ENCODE data around the gene PLA2G5. TPM values are rescaled to one million over a fixed set of nuclear protein-coding genes. Genes with fewer than 3 reads are reported as not detected.

The PLA2G5 gene
- total RNA-seq, 3 donors from 2014 or later (not counting 1 experiment from before 2014, with no cell fraction given) = not detected

- no peak for DNase-seq
- no peak overlapping the region for H3K4me3 Mint-ChIP-seq
- peaks cover 6% of the 10 kb centered on the region for H3K27me3 ChIP-seq (ENCODE audit: control insufficient read depth, insufficient read depth, low read length)
- peaks cover 27% of the 10 kb centered on the region for H3K36me3 Mint-ChIP-seq
- H3K36me3 ChIP-seq (ENCODE audit: control insufficient read depth, insufficient read depth, low read length) = no peaks in the 10 kb centered on the region
- H3K4me3 ChIP-seq (ENCODE audit: low read length) = no peak overlapping the region
- peaks cover 27 to 38% of the 10 kb centered on the region in 2 donors for H3K27me3 Mint-ChIP-seq (ENCODE audit: low read depth in 2 of 2)
- peaks cover 11 to 14% of the 10 kb centered on the region in 2 donors for H3K9me3 Mint-ChIP-seq
- TF ChIP-seq CTCF (IDR thresholded peaks at IDR 0.05) = no peak
- H3K27ac Mint-ChIP-seq = no peak overlapping the region
- H3K4me1 ChIP-seq (ENCODE audit: control insufficient read depth, insufficient read depth, low read length) = peaks cover 4% of the 10 kb centered on the region
- H3K4me1 Mint-ChIP-seq = peaks cover 5 to 6% of the 10 kb centered on the region in 2 donors
- ATAC-seq = no peak
- H3K9me3 ChIP-seq (ENCODE audit: control insufficient read depth, insufficient read depth, low read length) = peaks cover 10% of the 10 kb centered on the region
- WGBS (ENCODE audit: insufficient coverage) = 100% methylated on average over 1 of the region's 1 CpG
- intact Hi-C loops (cut with micrococcal nuclease) = no loop called here
- no peak overlapping the region for H3K27ac ChIP-seq (ENCODE audit: low read length)
Observed at GRCh38 chr1:20032425-20032824, 37.6 kb upstream of the PLA2G5 start.

- Histone ChIP-seq H3K9me3 (ENCODE audit: control insufficient read depth, insufficient read depth, low read length) (peaks cover 10% of the 10 kb centered on the region), H3K27ac (ENCODE audit: low read length) (no peak overlapping the region), H3K4me1 (ENCODE audit: control insufficient read depth, insufficient read depth, low read length) (peaks cover 14% of the 10 kb centered on the region), H3K36me3 (ENCODE audit: control insufficient read depth, insufficient read depth, low read length) (no peaks in the 10 kb centered on the region), H3K4me3 (ENCODE audit: low read length) (no peak overlapping the region), H3K27me3 (ENCODE audit: control insufficient read depth, insufficient read depth, low read length) (peaks cover 2% of the 10 kb centered on the region)
- intact Hi-C loops (cut with micrococcal nuclease) = no loop called here
- Mint-ChIP-seq H3K4me3 (no peak overlapping the region), H3K36me3 (peaks cover 27% of the 10 kb centered on the region), H3K27ac (no peak overlapping the region), H3K4me1 (peaks cover 13 to 15% of the 10 kb centered on the region in 2 donors), H3K27me3 (ENCODE audit: low read depth in 2 of 2) (peaks cover 21 to 30% of the 10 kb centered on the region in 2 donors), H3K9me3 (peaks cover 11 to 14% of the 10 kb centered on the region in 2 donors)
- TF ChIP-seq CTCF (IDR thresholded peaks at IDR 0.05) = no peak
- ATAC-seq (no peak), DNase-seq (no peak)
Observed at GRCh38 chr1:20033420-20033819, 36.6 kb upstream of the PLA2G5 start.

GRCh38 chr1:20035114-20035513 lies 34.9 kb upstream of the PLA2G5 start:
- Histone ChIP-seq H3K27ac (ENCODE audit: low read length) (no peak overlapping the region), H3K4me1 (ENCODE audit: control insufficient read depth, insufficient read depth, low read length) (peaks cover 16% of the 10 kb centered on the region), H3K27me3 (ENCODE audit: control insufficient read depth, insufficient read depth, low read length) (no peaks in the 10 kb centered on the region), H3K4me3 (ENCODE audit: low read length) (no peak overlapping the region), H3K9me3 (ENCODE audit: control insufficient read depth, insufficient read depth, low read length) (peaks cover 10% of the 10 kb centered on the region), H3K36me3 (ENCODE audit: control insufficient read depth, insufficient read depth, low read length) (no peaks in the 10 kb centered on the region)
- Mint-ChIP-seq H3K4me1 (peaks cover 15 to 17% of the 10 kb centered on the region in 2 donors), H3K27me3 (ENCODE audit: low read depth in 2 of 2) (peaks cover 6 to 16% of the 10 kb centered on the region in 2 donors), H3K27ac (no peak overlapping the region), H3K36me3 (peaks cover 27% of the 10 kb centered on the region), H3K9me3 (peaks cover 11 to 14% of the 10 kb centered on the region in 2 donors), H3K4me3 (no peak overlapping the region)
- 89% methylated on average over 4 of the region's 5 CpGs for WGBS (ENCODE audit: insufficient coverage)
- DNase-seq (no peak), ATAC-seq (no peak)
- intact Hi-C loops (cut with micrococcal nuclease) = no loop called here
- no peak for TF ChIP-seq CTCF (IDR thresholded peaks at IDR 0.05)

GRCh38 chr1:20037877-20038276 lies 32.1 kb upstream of the PLA2G5 start:
- intact Hi-C loops (cut with micrococcal nuclease) = no loop called here
- Histone ChIP-seq H3K27me3 (ENCODE audit: control insufficient read depth, insufficient read depth, low read length) (no peaks in the 10 kb centered on the region), H3K4me1 (ENCODE audit: control insufficient read depth, insufficient read depth, low read length) (peaks cover 16% of the 10 kb centered on the region), H3K27ac (ENCODE audit: low read length) (no peak overlapping the region), H3K36me3 (ENCODE audit: control insufficient read depth, insufficient read depth, low read length) (no peaks in the 10 kb centered on the region), H3K4me3 (ENCODE audit: low read length) (no peak overlapping the region), H3K9me3 (ENCODE audit: control insufficient read depth, insufficient read depth, low read length) (peaks cover 10% of the 10 kb centered on the region)
- no peak for TF ChIP-seq CTCF (IDR thresholded peaks at IDR 0.05)
- Mint-ChIP-seq H3K36me3 (peaks cover 27% of the 10 kb centered on the region), H3K4me3 (no peak overlapping the region), H3K27me3 (ENCODE audit: low read depth in 2 of 2) (peaks cover 5 to 16% of the 10 kb centered on the region in 2 donors), H3K9me3 (peaks cover 11 to 14% of the 10 kb centered on the region in 2 donors), H3K27ac (peak overlapping the region in 1 of 2 donors; percentile 3), H3K4me1 (peaks cover 15 to 17% of the 10 kb centered on the region in 2 donors)
- no peak for DNase-seq
- 13% methylated on average over 1 of the region's 1 CpG for WGBS (ENCODE audit: insufficient coverage)
- ATAC-seq = no peak

All from natural killer cell (primary cell).